PC-9 (cell line): ENCODE data around the gene SH2D5. TPM values are rescaled to one million over a fixed set of nuclear protein-coding genes. Genes with fewer than 3 reads are reported as not detected.

ENCODE experiments used
- BruUV-seq: library from RNA; stranded (reverse); fragments of 400-500 nt; replicated peaks from 2 replicates; lab custom pipeline; 2021; lab: Mats Ljungman, UMichigan
- CTCF ChIA-PET: fragments of 300-600 bp; sonication (Branson Sonifier 250); formaldehyde crosslinking; loops from one replicate; lab custom pipeline; 2022; ENCODE audit warnings: antibody characterized with exemption; lab: Charles Lee
- POLR2A ChIA-PET: fragments of 300-600 bp; sonication (Branson Sonifier 250); formaldehyde crosslinking; loops from one replicate; lab custom pipeline; 2022; ENCODE audit warnings: antibody characterized with exemption; ENCODE audit not compliant: unreplicated experiment; lab: Charles Lee
- DNase-seq, 2 experiments: peaks; one replicate each; pipeline versions ENCODE4 v3.0.0 to v3.0.0-alpha.2; 2015 to 2022; ENCODE audit warnings: mixed read lengths in 1 of 2
- H2AFZ ChIP-seq: fragments of 200-600 bp; sonication (generic); 2 replicates; pipeline ENCODE4 v1.8.1; 2017; ENCODE audit warnings: antibody characterized with exemption
- H3F3A ChIP-seq: fragments of 200-600 bp; sonication (generic); 2 replicates; pipeline ENCODE4 v1.8.1; 2017; ENCODE audit warnings: antibody characterized with exemption, mild to moderate bottlenecking, low read depth; ENCODE audit not compliant: insufficient read depth
- H3K27ac ChIP-seq: fragments of 200-600 bp; sonication (generic); 2 replicates; pipeline ENCODE4 v1.6.1; 2016; ENCODE audit warnings: mixed run types
- H3K27me3 ChIP-seq: fragments of 200-600 bp; sonication (generic); 2 replicates; pipeline ENCODE4 v1.6.1; 2016; ENCODE audit warnings: low read depth, mixed run types; ENCODE audit not compliant: insufficient read depth
- H3K36me3 ChIP-seq: fragments of 200-600 bp; sonication (generic); 2 replicates; pipeline ENCODE4 v1.6.1; 2016; ENCODE audit warnings: low read depth, mixed run types
- H3K4me1 ChIP-seq: fragments of 200-600 bp; sonication (generic); replicated peaks from 2 replicates; pipeline ENCODE4 v1.6.1; 2016; ENCODE audit warnings: mixed run types; ENCODE audit not compliant: insufficient read depth
- H3K4me2 ChIP-seq: fragments of 200-600 bp; sonication (generic); 2 replicates; pipeline ENCODE4 v1.6.1; 2017; ENCODE audit warnings: mixed run types
- H3K4me3 ChIP-seq: fragments of 200-600 bp; sonication (generic); 2 replicates; pipeline ENCODE4 v1.6.1; 2016; ENCODE audit warnings: mixed run types
- H3K79me2 ChIP-seq: fragments of 200-600 bp; sonication (generic); 2 replicates; pipeline ENCODE4 v1.6.1; 2017; ENCODE audit warnings: low read depth, mixed run types
- H3K9me2 ChIP-seq: fragments of 200-600 bp; sonication (generic); 2 replicates; pipeline ENCODE4 v1.8.1; 2017; ENCODE audit warnings: mild to moderate bottlenecking; ENCODE audit not compliant: insufficient read depth
- H3K9me3 ChIP-seq: fragments of 200-600 bp; sonication (generic); 2 replicates; pipeline ENCODE4 v1.8.1; 2016; ENCODE audit warnings: low read depth; ENCODE audit not compliant: insufficient read depth
- H4K20me1 ChIP-seq: fragments of 200-600 bp; sonication (generic); 2 replicates; pipeline ENCODE4 v1.8.1; 2017; ENCODE audit not compliant: insufficient read depth
- CTCF ChIP-seq: fragments of 200-600 bp; sonication (generic); conservative IDR thresholded peaks from 2 replicates; pipeline ENCODE4 v1.6.1; 2017; ENCODE audit warnings: mixed run types, antibody characterized with exemption, mild to moderate bottlenecking, moderate library complexity
- EZH2 ChIP-seq: fragments of 200-600 bp; sonication (generic); IDR thresholded peaks from 2 replicates; pipeline ENCODE4 v1.8.0; 2017; ENCODE audit warnings: antibody characterized with exemption, low read depth
- intact Hi-C: fragments of 100-400 bp; cut with micrococcal nuclease; formaldehyde crosslinking; loops from one replicate; pipeline ENCODE4 v1.10.0; 2022; ENCODE audit not compliant: unreplicated experiment
- total RNA-seq: library from RNA; stranded (reverse); gene quantifications from 2 replicates; pipeline ENCODE4 v1.2.3, GENCODE V29; 2021

The SH2D5 gene
- total RNA-seq, 1 experiment from 2014 or later, result 1.5 TPM

GRCh38 chr1:20721117-20722061, 11.1 kb downstream of the SH2D5 start:
- no peaks in the 10 kb centered on the region for H3K36me3 ChIP-seq
- H2AFZ ChIP-seq, result no peak overlapping the region
- no peak for DNase-seq
- TF ChIP-seq CTCF (no peak), EZH2 (no peak)
- H3K4me1 ChIP-seq, result no peaks in the 10 kb centered on the region
- no peak overlapping the region for H3K4me2 ChIP-seq
- ChIA-PET POLR2A (no interaction called here), CTCF (no interaction called here)
- H3K9me2 ChIP-seq, result no peaks in the 10 kb centered on the region
- no peaks in the 10 kb centered on the region for H3K79me2 ChIP-seq
- no TSS peak for BruUV-seq
- no peaks in the 10 kb centered on the region for H4K20me1 ChIP-seq
- H3K27ac ChIP-seq, result no peak overlapping the region
- intact Hi-C loops, result no loop called here
- H3K27me3 ChIP-seq, result no peaks in the 10 kb centered on the region
- H3K4me3 ChIP-seq, result no peak overlapping the region
- no peaks in the 10 kb centered on the region for H3F3A ChIP-seq
- H3K9me3 ChIP-seq, result no peaks in the 10 kb centered on the region

- Histone ChIP-seq H2AFZ (no peak overlapping the region), H3K36me3 (no peaks in the 10 kb centered on the region), H3F3A (no peaks in the 10 kb centered on the region), H3K9me2 (no peaks in the 10 kb centered on the region), H3K27me3 (no peaks in the 10 kb centered on the region), H3K4me2 (no peak overlapping the region), H3K27ac (no peak overlapping the region), H3K4me1 (no peaks in the 10 kb centered on the region), H3K4me3 (no peak overlapping the region), H3K79me2 (no peaks in the 10 kb centered on the region), H3K9me3 (no peaks in the 10 kb centered on the region), H4K20me1 (no peaks in the 10 kb centered on the region)
- ChIA-PET CTCF (no interaction called here), POLR2A (no interaction called here)
- DNase-seq, result no peak
- intact Hi-C loops, result no loop called here
- no TSS peak for BruUV-seq
- TF ChIP-seq EZH2 (no peak), CTCF (no peak)
Measured at GRCh38 chr1:20720631-20721091, 11.8 kb downstream of the SH2D5 start.

GRCh38 chr1:20719871-20720620, 12.5 kb downstream of the SH2D5 start:
- ChIA-PET POLR2A (no interaction called here), CTCF (no interaction called here)
- H3F3A ChIP-seq, result no peaks in the 10 kb centered on the region
- DNase-seq, result no peak
- no peaks in the 10 kb centered on the region for H3K27me3 ChIP-seq
- no peaks in the 10 kb centered on the region for H3K79me2 ChIP-seq
- no peaks in the 10 kb centered on the region for H3K9me3 ChIP-seq
- H3K4me3 ChIP-seq, result no peak overlapping the region
- H3K27ac ChIP-seq, result no peak overlapping the region
- no peaks in the 10 kb centered on the region for H3K4me1 ChIP-seq
- no TSS peak for BruUV-seq
- H4K20me1 ChIP-seq, result no peaks in the 10 kb centered on the region
- intact Hi-C loops, result no loop called here
- H3K36me3 ChIP-seq, result no peaks in the 10 kb centered on the region
- TF ChIP-seq CTCF (no peak), EZH2 (no peak)
- H3K4me2 ChIP-seq, result no peak overlapping the region
- no peak overlapping the region for H2AFZ ChIP-seq
- H3K9me2 ChIP-seq, result no peaks in the 10 kb centered on the region
